Measurements from ENCODE around the gene CPA4. TPM values are rescaled to one million over a fixed set of nuclear protein-coding genes. Genes with fewer than 3 reads are reported as not detected.

The CPA4 gene
- total and polyA plus RNA-seq, 8 donors, result 0.12 to 0.90 TPM; not detected in 6

GRCh38 chr7:130372402-130373165 lies 79.6 kb downstream of the CPA4 start:
- no peaks in the 10 kb centered on the region for H3K27me3 ChIP-seq
- 78 to 89% (median 85%) methylated on average over 11 of the region's 11 CpGs for WGBS, 5 donors
- TF ChIP-seq POLR2A (IDR thresholded peaks at IDR 0.05) (no peak), POLR2AphosphoS5 (IDR thresholded peaks at IDR 0.05) (no peak), EP300 (IDR thresholded peaks at IDR 0.05) (no peak), CTCF (IDR thresholded peaks at IDR 0.05) (no peak)
- peaks cover 15 to 54% (median 39%) of the 10 kb centered on the region in 4 donors for H3K4me1 ChIP-seq
- intact Hi-C loops (cut with DNase I; ENCODE audit: low total_unique reads), result no loop called here
- no peak overlapping the region for H3K4me3 ChIP-seq
- H3K27ac ChIP-seq, result peak overlapping the region in 4 of 5 donors; percentile 76 to 89 (median 87)
- peaks cover 0 to 10% (median 4%) of the 10 kb centered on the region in 4 donors for H3K9me3 ChIP-seq
- DNase-seq, result no peak
- H3K36me3 ChIP-seq, result no peaks in the 10 kb centered on the region

Other genes with a start within 250 kb of the CPA4 start
- gene ZC3HC1, start 241.8 kb upstream of the CPA4 start, total RNA-seq, result 10 to 100 TPM in 1 of 5 donors, 1 to 10 TPM in 3, under 1 TPM in 1; 0.29 to 14.1 (median 5.8) TPM
- gene ZC3HC1, start 241.8 kb upstream of the CPA4 start, polyA plus RNA-seq, result 10 to 100 TPM in 2 of 3 donors, 1 to 10 TPM in 1; 8.6 to 11.9 (median 10.5) TPM
- 10 to 100 TPM; 16.4 to 49.0 (median 29.5) TPM for gene KLHDC10, start 222.6 kb upstream of the CPA4 start, total RNA-seq
- gene KLHDC10, start 222.6 kb upstream of the CPA4 start, polyA plus RNA-seq, result 1 to 10 TPM; 5.8 to 9.0 (median 7.9) TPM
- gene TMEM209, start 87.8 kb upstream of the CPA4 start, total RNA-seq, result 10 to 100 TPM in 4 of 5 donors, 1 to 10 TPM in 1; 6.1 to 24.6 (median 13.2) TPM
- gene TMEM209, start 87.8 kb upstream of the CPA4 start, polyA plus RNA-seq, result 1 to 10 TPM; 3.2 to 5.2 (median 4.3) TPM
- not detected for gene SSMEM1, start 85.3 kb upstream of the CPA4 start, total RNA-seq
- not detected for gene SSMEM1, start 85.3 kb upstream of the CPA4 start, polyA plus RNA-seq
- 10 to 100 TPM in 3 of 5 donors, 1 to 10 TPM in 1, not detected in 1; 4.1 to 65.8 (median 40.9) TPM for gene CPA2, start 26.3 kb upstream of the CPA4 start, total RNA-seq
- 10 to 100 TPM; 54.9 to 62.8 (median 58.3) TPM for gene CPA2, start 26.3 kb upstream of the CPA4 start, polyA plus RNA-seq
- gene CPA5, start 51.7 kb downstream of the CPA4 start, total RNA-seq, result not detected
- under 1 TPM in 1 of 3 donors, not detected in 2; 0.48 TPM for gene CPA5, start 51.7 kb downstream of the CPA4 start, polyA plus RNA-seq
- gene CPA1, start 87.3 kb downstream of the CPA4 start, total RNA-seq, result not detected
- 10 to 100 TPM in 1 of 3 donors, 1 to 10 TPM in 2; 1.7 to 17.3 (median 5.5) TPM for gene CPA1, start 87.3 kb downstream of the CPA4 start, polyA plus RNA-seq
- 1 to 10 TPM in 3 of 5 donors, under 1 TPM in 2; 0.58 to 6.2 (median 2.6) TPM for gene CEP41, start 147.9 kb downstream of the CPA4 start, total RNA-seq
- gene CEP41, start 147.9 kb downstream of the CPA4 start, polyA plus RNA-seq, result 1 to 10 TPM; 2.2 to 5.2 (median 4.5) TPM
- 10 to 100 TPM in 2 of 5 donors, 1 to 10 TPM in 2, not detected in 1; 3.1 to 88.7 (median 10.6) TPM for gene MEST, start 198.9 kb downstream of the CPA4 start, total RNA-seq
- 1 to 10 TPM; 4.1 to 4.9 (median 4.8) TPM for gene MEST, start 198.9 kb downstream of the CPA4 start, polyA plus RNA-seq